ENCODE data around the gene PGAM2.

Gene PGAM2

DNA sequence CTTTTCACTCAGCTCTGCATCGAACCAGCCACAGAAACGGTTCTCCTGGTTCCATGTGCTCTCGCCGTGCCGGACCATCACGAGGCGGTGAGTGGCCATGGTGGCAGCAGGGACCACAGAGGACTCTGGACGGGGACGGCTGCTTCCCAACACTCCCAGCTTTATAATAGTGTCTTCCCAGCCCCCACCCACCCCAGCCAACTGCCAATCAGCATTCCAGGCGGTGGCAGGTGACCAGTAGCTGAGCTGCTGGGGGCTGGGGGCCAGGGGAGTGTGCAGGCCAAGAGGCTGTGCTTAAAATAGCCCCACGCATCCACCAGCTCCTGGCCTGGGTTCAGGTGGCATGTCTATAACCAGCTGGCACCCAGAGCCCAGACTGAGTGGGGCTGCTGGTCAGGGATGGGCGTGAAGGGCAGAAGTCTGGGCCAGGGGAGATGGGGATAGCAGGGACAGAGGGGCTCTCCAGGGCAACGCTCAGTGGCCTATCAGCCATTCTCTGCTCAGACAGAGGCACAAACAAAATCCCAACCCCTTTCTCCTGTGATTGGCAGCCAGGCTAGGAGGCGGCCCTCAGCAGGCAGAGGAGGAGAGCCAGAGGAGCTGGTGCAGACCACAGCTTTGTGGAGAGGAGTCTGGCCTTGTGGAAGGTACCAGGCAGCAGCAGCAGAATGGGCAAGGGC, at the start of gene PGAM2:
TSS of gene PGAM2 (minus strand) at position 137 of the 680 bp plus-strand sequence. CDS start at position 99, 38 bp downstream.
- DNase-seq: peak in 1 of 2 donors; percentile 41

GRCh38 chr7:44114586-44115310, 49.4 kb upstream of the PGAM2 start:
- DNase-seq: no peak

DNA sequence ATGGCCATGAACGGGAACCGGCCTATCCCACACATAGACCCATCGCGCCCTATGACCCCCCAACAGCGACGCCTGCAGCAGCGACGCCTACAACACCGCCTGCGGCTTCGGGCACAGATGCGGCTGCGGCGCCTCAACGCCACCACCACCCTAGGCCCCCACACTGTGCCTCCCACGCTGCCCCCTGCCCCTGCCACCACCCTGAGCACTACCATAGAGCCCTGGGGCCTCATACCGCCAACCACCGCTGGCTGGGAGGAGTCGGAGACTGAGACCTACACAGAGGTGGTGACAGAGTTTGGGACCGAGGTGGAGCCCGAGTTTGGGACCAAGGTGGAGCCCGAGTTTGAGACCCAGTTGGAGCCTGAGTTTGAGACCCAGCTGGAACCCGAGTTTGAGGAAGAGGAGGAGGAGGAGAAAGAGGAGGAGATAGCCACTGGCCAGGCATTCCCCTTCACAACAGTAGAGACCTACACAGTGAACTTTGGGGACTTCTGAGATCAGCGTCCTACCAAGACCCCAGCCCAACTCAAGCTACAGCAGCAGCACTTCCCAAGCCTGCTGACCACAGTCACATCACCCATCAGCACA, 48.5 kb upstream of the PGAM2 start:
- DNase-seq: no peak

DNA sequence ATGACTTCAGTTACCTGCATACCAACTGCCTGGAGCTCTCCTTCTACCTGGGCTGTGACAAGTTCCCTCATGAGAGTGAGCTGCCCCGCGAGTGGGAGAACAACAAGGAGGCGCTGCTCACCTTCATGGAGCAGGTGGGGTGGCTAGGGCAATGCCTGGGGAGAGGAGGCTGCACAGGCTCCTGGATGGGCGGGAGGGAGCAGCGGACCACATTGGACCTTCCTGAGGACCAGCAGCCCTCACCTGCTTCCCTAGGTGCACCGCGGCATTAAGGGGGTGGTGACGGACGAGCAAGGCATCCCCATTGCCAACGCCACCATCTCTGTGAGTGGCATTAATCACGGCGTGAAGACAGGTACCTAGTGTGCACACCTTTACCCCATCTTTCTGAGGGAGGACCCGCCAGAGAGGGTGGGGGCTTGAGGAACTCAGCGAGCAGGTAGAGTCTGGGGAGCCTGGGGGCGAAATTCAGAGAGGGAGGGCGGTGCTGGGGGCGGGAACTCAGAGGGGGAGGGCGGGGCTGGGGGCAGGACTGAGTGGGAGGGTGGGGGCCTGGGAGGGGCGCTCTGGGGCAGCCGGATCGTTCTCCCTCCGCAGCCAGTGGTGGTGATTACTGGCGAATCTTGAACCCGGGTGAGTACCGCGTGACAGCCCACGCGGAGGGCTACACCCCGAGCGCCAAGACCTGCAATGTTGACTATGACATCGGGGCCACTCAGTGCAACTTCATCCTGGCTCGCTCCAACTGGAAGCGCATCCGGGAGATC, 47.8 kb upstream of the PGAM2 start:
- DNase-seq: no peak

- no peak for DNase-seq
These were observed 47.0 kb upstream of the PGAM2 start for GRCh38 chr7:44112231-44112996.

DNA sequence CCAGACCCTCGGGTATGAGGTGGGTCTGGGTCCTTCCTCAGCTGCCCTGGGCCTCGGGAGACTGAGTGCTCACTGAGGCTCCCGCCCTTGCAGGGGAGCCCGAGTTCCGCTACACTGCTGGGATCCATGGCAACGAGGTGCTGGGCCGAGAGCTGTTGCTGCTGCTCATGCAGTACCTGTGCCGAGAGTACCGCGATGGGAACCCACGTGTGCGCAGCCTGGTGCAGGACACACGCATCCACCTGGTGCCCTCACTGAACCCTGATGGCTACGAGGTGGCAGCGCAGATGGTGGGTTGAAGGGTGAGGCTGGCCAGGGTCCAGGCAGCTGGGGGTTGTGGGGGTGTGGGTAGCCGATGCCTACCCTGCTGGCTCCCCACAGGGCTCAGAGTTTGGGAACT, 46.4 kb upstream of the PGAM2 start:
- no peak for DNase-seq

GRCh38 chr7:44110719-44111635, 45.6 kb upstream of the PGAM2 start:
- DNase-seq: no peak

GRCh38 chr7:44109991-44110390, 44.6 kb upstream of the PGAM2 start:
- no peak for DNase-seq

GRCh38 chr7:44108768-44109750, 43.7 kb upstream of the PGAM2 start:
- DNase-seq: no peak

GRCh38 chr7:44107961-44108767, 42.8 kb upstream of the PGAM2 start:
- DNase-seq: no peak

- no peak for DNase-seq
These were observed 42.0 kb upstream of the PGAM2 start for GRCh38 chr7:44107116-44107960.

GRCh38 chr7:44106311-44107065, 41.1 kb upstream of the PGAM2 start:
- DNase-seq: no peak

- DNase-seq: no peak
These were observed 40.5 kb upstream of the PGAM2 start for GRCh38 chr7:44105832-44106231.

DNA sequence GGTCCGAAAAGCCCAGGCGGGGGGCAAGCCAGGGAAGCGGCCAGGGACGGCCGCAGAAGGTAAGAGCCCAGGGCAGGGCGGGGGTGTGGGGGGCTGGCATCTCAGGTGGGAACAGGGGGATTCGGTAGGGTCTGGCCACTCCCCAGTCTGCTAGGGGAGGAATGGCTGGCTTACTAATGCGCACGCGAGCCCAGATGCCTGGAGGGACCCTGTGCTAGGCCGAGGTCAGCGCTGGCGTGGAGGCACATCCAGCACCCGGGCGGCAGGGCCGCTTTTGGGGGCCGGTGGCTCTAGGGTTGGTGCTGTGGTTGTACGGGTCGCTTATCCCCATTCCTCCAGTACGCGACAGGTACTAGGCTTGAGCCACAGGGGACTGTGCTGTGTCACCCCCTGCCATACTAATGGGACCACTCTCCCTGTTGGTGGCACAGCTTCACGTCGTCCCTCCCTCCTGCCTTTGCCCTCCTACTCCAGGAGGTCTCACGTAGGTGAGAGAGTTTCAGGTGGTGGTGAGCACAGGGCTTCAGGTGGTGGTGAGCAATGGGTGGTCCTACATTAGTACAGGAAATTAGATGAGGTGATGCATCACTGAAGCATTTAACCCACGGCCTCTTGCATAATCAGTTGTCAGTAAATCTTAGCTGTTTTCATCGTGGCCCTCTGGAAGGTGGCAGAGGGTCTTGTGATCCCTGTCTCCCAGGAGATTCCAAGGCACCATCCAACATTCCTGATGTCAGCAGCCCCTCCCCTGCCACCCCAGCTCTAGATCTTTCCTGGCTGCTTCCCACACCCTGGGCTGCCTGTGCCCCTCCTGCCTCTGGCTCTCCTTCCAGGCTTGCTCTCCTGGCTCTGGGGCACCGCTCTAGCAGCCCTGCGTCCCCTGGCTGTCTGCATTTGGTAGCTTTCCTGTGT, 39.7 kb upstream of the PGAM2 start:
- DNase-seq: no peak

- DNase-seq: peak in 1 of 2 donors; percentile 47
These were observed 38.8 kb upstream of the PGAM2 start, which contains the start of gene AEBP1 for GRCh38 chr7:44103923-44104859. TSS of gene AEBP1 (plus strand) at chr7:44104345. CDS start at chr7:44104666, 321 bp downstream.
